Right cardiac atrium (tissue), 5 donors: ENCODE data around the gene AMH. TPM values are rescaled to one million over a fixed set of nuclear protein-coding genes. Genes with fewer than 3 reads are reported as not detected.
A peak's percentile ranks its signal among the peaks of the same experiment; 100 is the strongest.

Experiments used
- ATAC-seq, 2 donors: fragments of 200-7000 bp; cut with Tn5 transposase; one replicate each; pipeline versions ENCODE4 v1.8.0 to v1.9.1; 2020; ENCODE audit warnings: moderate library complexity in 2 of 2, mild to moderate bottlenecking in 1 of 2
- DNase-seq, 3 donors: peaks; one replicate each; pipeline ENCODE4 v3.0.0-alpha.2; 2020
- H3K27ac ChIP-seq: one replicate; pipeline ENCODE4 v1.5.1; 2013; ENCODE audit warnings: mild to moderate bottlenecking, low read length, control low read depth, moderate library complexity
- H3K27me3 ChIP-seq: one replicate; pipeline ENCODE4 v1.6.1; 2013; ENCODE audit not compliant: control insufficient read depth, insufficient read depth
- H3K4me1 ChIP-seq: one replicate; pipeline ENCODE4 v1.6.1; 2013; ENCODE audit warnings: low read length; ENCODE audit not compliant: control insufficient read depth, insufficient read depth
- H3K4me3 ChIP-seq: one replicate; pipeline ENCODE4 v1.5.1; 2013; ENCODE audit warnings: low read length, control low read depth
- H3K9me3 ChIP-seq: one replicate; pipeline ENCODE4 v1.6.1; 2013; ENCODE audit warnings: low read length; ENCODE audit not compliant: control insufficient read depth
- WGBS: extraction: QIAGEN DNeasy Blood & Tissue Kit; methylation state at CpG from one replicate; pipeline ENCODE4 v1.1.7; 2013; 5-methylcytosine and 5-hydroxymethylcytosine counted together
- intact Hi-C, 4 donors: fragments of 100-400 bp; cut with DNase I; formaldehyde crosslinking; loops; one replicate each; pipeline versions ENCODE4 v1.11.0 to v1.14.0; 2022 to 2023
- microRNA-seq, 2 donors: library from miRNA; unstranded; fragments of <30 nt; microRNA quantifications; one replicate each; pipeline ENCODE4 v1.2.0, GENCODE V29; 2020 to 2021
- polyA plus RNA-seq: library from polyadenylated mRNA; stranded (reverse); fragments of 200-250 nt; gene quantifications from one replicate; pipeline ENCODE4 v1.2.3, GENCODE V29; 2013
- total RNA-seq, 4 donors: library from RNA; stranded (reverse); fragmentation: NEBNext Ultra II Directional; extraction: Animal tissue kit (Norgen Biotek cat#: 25700); gene quantifications; one replicate each; pipeline ENCODE4 v1.2.1, GENCODE V29; 2021
- donor health status: healthy with polysubstance abuse.
- donor health status: DM: no; HTN: yes; CAD: no.
- donor health status: DM: no; HTN: no; CAD: no.
- donor health status: DM: no; HTN: yes; CAD: no; lungs with severe emphysema.
- donor health status: DM: yes; HTN: yes; CAD: no.

Gene AMH
- total and polyA plus RNA-seq, 5 donors = 0.31 to 1.6 (median 0.99) TPM

GRCh38 chr19:2294687-2295335 lies 45.7 kb downstream of the AMH start:
- WGBS = 12% methylated on average over 26 of the region's 26 CpGs
- intact Hi-C loops = no loop called here
- Histone ChIP-seq H3K27me3 (no peaks in the 10 kb centered on the region), H3K4me3 (no peak overlapping the region), H3K9me3 (no peaks in the 10 kb centered on the region), H3K4me1 (peaks cover 7% of the 10 kb centered on the region), H3K27ac (peak overlapping the region; percentile 25)
- peak; percentile 67 to 77 for ATAC-seq
- peak in 2 of 3 donors; percentile 63 to 77 for DNase-seq

- Histone ChIP-seq H3K4me1 (peaks cover 5% of the 10 kb centered on the region), H3K27me3 (no peaks in the 10 kb centered on the region), H3K9me3 (no peaks in the 10 kb centered on the region), H3K27ac (no peak overlapping the region), H3K4me3 (no peak overlapping the region)
- DNase-seq = no peak
- intact Hi-C loops = no loop called here
- ATAC-seq = no peak
- WGBS = 89% methylated on average over 16 of the region's 16 CpGs
Observed at GRCh38 chr19:2296141-2296540, 47.0 kb downstream of the AMH start.

- ATAC-seq = no peak
- intact Hi-C loops = no loop called here
- no peak overlapping the region for H3K27ac ChIP-seq
- H3K9me3 ChIP-seq = no peaks in the 10 kb centered on the region
- no peaks in the 10 kb centered on the region for H3K27me3 ChIP-seq
- no peak for DNase-seq
- H3K4me1 ChIP-seq = no peaks in the 10 kb centered on the region
- no peak overlapping the region for H3K4me3 ChIP-seq
- WGBS = 67% methylated on average over 17 of the region's 17 CpGs
Observed at GRCh38 chr19:2300533-2300932, 51.4 kb downstream of the AMH start.

Small RNA genes within 50 kb of the gene (microRNA-seq; reads per million reads assigned to microRNA genes)
- gene MIR1227 (2.1 to 5.5 reads per million in 2 donors), gene MIR4321 (0 reads per million in 2 donors)

Other genes with a start within 250 kb of the AMH start
- 10 to 100 TPM; 52.7 to 68.4 (median 62.2) TPM for gene BTBD2, start 233.6 kb upstream of the AMH start, total RNA-seq
- 39.3 TPM for gene BTBD2, start 233.6 kb upstream of the AMH start, polyA plus RNA-seq
- gene MKNK2, start 198.1 kb upstream of the AMH start, total RNA-seq = 100 to 1,000 TPM in 3 of 4 donors, 10 to 100 TPM in 1; 96.9 to 151 (median 122) TPM
- gene MKNK2, start 198.1 kb upstream of the AMH start, polyA plus RNA-seq = 75.9 TPM
- gene MOB3A, start 153.0 kb upstream of the AMH start, total RNA-seq = 10 to 100 TPM; 20.9 to 27.0 (median 21.8) TPM
- 9.5 TPM for gene MOB3A, start 153.0 kb upstream of the AMH start, polyA plus RNA-seq
- gene IZUMO4, start 152.4 kb upstream of the AMH start, total RNA-seq = 1 to 10 TPM; 1.1 to 3.3 (median 2.3) TPM
- gene IZUMO4, start 152.4 kb upstream of the AMH start, polyA plus RNA-seq = 2.7 TPM
- 100 to 1,000 TPM in 2 of 4 donors, 10 to 100 TPM in 2; 82.7 to 145 (median 92.9) TPM for gene AP3D1, start 97.8 kb upstream of the AMH start, total RNA-seq
- gene AP3D1, start 97.8 kb upstream of the AMH start, polyA plus RNA-seq = 87.3 TPM
- gene DOT1L, start 85.4 kb upstream of the AMH start, total RNA-seq = 10 to 100 TPM; 12.3 to 17.1 (median 13.4) TPM
- gene DOT1L, start 85.4 kb upstream of the AMH start, polyA plus RNA-seq = 6.0 TPM
- gene PLEKHJ1, start 13.0 kb upstream of the AMH start, total RNA-seq = 10 to 100 TPM; 39.9 to 51.8 (median 45.8) TPM
- 65.2 TPM for gene PLEKHJ1, start 13.0 kb upstream of the AMH start, polyA plus RNA-seq
- 10 to 100 TPM; 30.0 to 34.9 (median 33.1) TPM for gene SF3A2, start 12.5 kb upstream of the AMH start, total RNA-seq
- 26.4 TPM for gene SF3A2, start 12.5 kb upstream of the AMH start, polyA plus RNA-seq
- gene JSRP1, start 7.1 kb downstream of the AMH start, total RNA-seq = not detected
- gene JSRP1, start 7.1 kb downstream of the AMH start, polyA plus RNA-seq = 0.75 TPM
- 1 to 10 TPM; 1.0 to 3.1 (median 1.7) TPM for gene PEAK3, start 32.9 kb downstream of the AMH start, total RNA-seq
- 0.84 TPM for gene PEAK3, start 32.9 kb downstream of the AMH start, polyA plus RNA-seq
- gene LINGO3, start 58.8 kb downstream of the AMH start, total RNA-seq = not detected
- not detected for gene LINGO3, start 58.8 kb downstream of the AMH start, polyA plus RNA-seq
- 10 to 100 TPM; 33.0 to 49.9 (median 41.4) TPM for gene LSM7, start 79.3 kb downstream of the AMH start, total RNA-seq
- 123 TPM for gene LSM7, start 79.3 kb downstream of the AMH start, polyA plus RNA-seq
- 10 to 100 TPM; 27.1 to 40.2 (median 31.8) TPM for gene SPPL2B, start 79.4 kb downstream of the AMH start, total RNA-seq
- gene SPPL2B, start 79.4 kb downstream of the AMH start, polyA plus RNA-seq = 28.1 TPM
- under 1 TPM in 2 of 4 donors, not detected in 2; 0.09 to 0.12 TPM for gene TMPRSS9, start 110.9 kb downstream of the AMH start, total RNA-seq
- gene TMPRSS9, start 110.9 kb downstream of the AMH start, polyA plus RNA-seq = not detected
- gene TIMM13, start 178.3 kb downstream of the AMH start, total RNA-seq = 10 to 100 TPM; 73.9 to 91.2 (median 81.2) TPM
- 69.6 TPM for gene TIMM13, start 178.3 kb downstream of the AMH start, polyA plus RNA-seq
- gene LMNB2, start 207.6 kb downstream of the AMH start, total RNA-seq = 10 to 100 TPM in 3 of 4 donors, 1 to 10 TPM in 1; 9.6 to 21.6 (median 14.9) TPM
- gene LMNB2, start 207.6 kb downstream of the AMH start, polyA plus RNA-seq = 12.1 TPM
- 100 to 1,000 TPM in 2 of 4 donors, 10 to 100 TPM in 2; 52.4 to 205 (median 78.9) TPM for gene GADD45B, start 226.8 kb downstream of the AMH start, total RNA-seq
- 195 TPM for gene GADD45B, start 226.8 kb downstream of the AMH start, polyA plus RNA-seq